Kidney (tissue), 14 donors: Measurements from ENCODE around the gene R3HDM1. TPM values are rescaled to one million over a fixed set of nuclear protein-coding genes. Genes with fewer than 3 reads are reported as not detected.
"Not testable (repeated sequence)": the region's sequence is repeated elsewhere in the genome, so short reads cannot be mapped to it uniquely, and the experiment has no call there.

Experiments
- DNase-seq, 5 donors: peaks; one replicate each; pipeline ENCODE4 v3.0.0-alpha.2; 2013 to 2020
- FAIRE-seq: peaks from 2 replicates; lab custom pipeline; 2012; peaks lifted over from hg19 to GRCh38; lab: Jason Lieb, UNC
- H3K27ac ChIP-seq, 2 donors: one replicate each; pipeline ENCODE4 v1.7.0; 2013; ENCODE audit warnings: low read depth in 2 of 2, low read length in 2 of 2, inconsistent platforms in 1 of 2
- H3K27me3 ChIP-seq: one replicate; pipeline ENCODE4 v1.7.1; 2013; ENCODE audit warnings: low read length, inconsistent platforms; ENCODE audit not compliant: control insufficient read depth, insufficient read depth
- H3K36me3 ChIP-seq, 3 donors: one replicate each; pipeline versions ENCODE4 v1.7.0 to v1.7.1; 2013; ENCODE audit warnings: low read length in 3 of 3, control low read depth in 1 of 3, inconsistent platforms in 1 of 3; ENCODE audit not compliant: insufficient read depth in 3 of 3, control insufficient read depth in 2 of 3
- H3K4me1 ChIP-seq, 3 donors: one replicate each; pipeline versions ENCODE4 v1.7.0 to v1.7.1; 2013; ENCODE audit warnings: low read length in 3 of 3, inconsistent platforms in 1 of 3, low read depth in 1 of 3; ENCODE audit not compliant: control insufficient read depth in 2 of 3, insufficient read depth in 2 of 3
- H3K4me3 ChIP-seq, 3 donors: one replicate each; pipeline versions ENCODE4 v1.7.0 to v1.8.1; 2013; ENCODE audit warnings: low read length in 3 of 3, control low read depth in 1 of 3, inconsistent platforms in 1 of 3
- H3K9ac ChIP-seq, 3 donors: one replicate each; pipeline versions ENCODE4 v1.7.0 to v1.7.1; 2013; ENCODE audit warnings: low read length in 3 of 3, control low read depth in 1 of 3, inconsistent platforms in 1 of 3
- H3K9me3 ChIP-seq, 3 donors: one replicate each; pipeline versions ENCODE4 v1.7.0 to v1.7.1; 2013; ENCODE audit warnings: low read length in 3 of 3, control low read depth in 1 of 3, inconsistent platforms in 1 of 3; ENCODE audit not compliant: control insufficient read depth in 2 of 3, insufficient read depth in 1 of 3
- intact Hi-C: fragments of 100-400 bp; cut with DNase I; formaldehyde crosslinking; loops from one replicate; pipeline ENCODE4 v1.11.1; 2022
- polyA plus RNA-seq: library from polyadenylated mRNA; stranded (reverse); fragments of 350-450 nt; fragmentation: Illumina TruSeq; extraction: RNeasy Lipid Tissue Mini Kit (QIAGEN cat#74804); gene quantifications from one replicate; pipeline ENCODE4 v1.2.3, GENCODE V29; 2014; ENCODE audit warnings: low read depth, low replicate concordance; ENCODE audit not compliant: insufficient read depth
- total RNA-seq: library from RNA; stranded (reverse); fragmentation: NEBNext Ultra II Directional; extraction: Animal tissue kit (Norgen Biotek cat#: 25700); gene quantifications from one replicate; pipeline ENCODE4 v1.2.1, GENCODE V29; 2021
- TF ChIP-seq, protein P1 (sequence below): IDR thresholded peaks from 3 replicates; pipeline ENCODE4 v1.5.1; 2012; ENCODE audit warnings: mild to moderate bottlenecking, moderate library complexity, borderline replicate concordance; ENCODE audit not compliant: insufficient read depth; ENCODE audit errors: extremely low read depth
- donor health status: control.
- donor health status: control.
- donor health status: control.
- donor health status: control.
- donor health status: control.
- donor health status: DM: yes; HTN: yes; CAD: no.
- donor health status: Normal renal cell carcinoma (clear cell type).

R3HDM1 gene
- total and polyA plus RNA-seq, 2 donors from 2014 or later, result 9.2 to 31.8 TPM

DNA sequence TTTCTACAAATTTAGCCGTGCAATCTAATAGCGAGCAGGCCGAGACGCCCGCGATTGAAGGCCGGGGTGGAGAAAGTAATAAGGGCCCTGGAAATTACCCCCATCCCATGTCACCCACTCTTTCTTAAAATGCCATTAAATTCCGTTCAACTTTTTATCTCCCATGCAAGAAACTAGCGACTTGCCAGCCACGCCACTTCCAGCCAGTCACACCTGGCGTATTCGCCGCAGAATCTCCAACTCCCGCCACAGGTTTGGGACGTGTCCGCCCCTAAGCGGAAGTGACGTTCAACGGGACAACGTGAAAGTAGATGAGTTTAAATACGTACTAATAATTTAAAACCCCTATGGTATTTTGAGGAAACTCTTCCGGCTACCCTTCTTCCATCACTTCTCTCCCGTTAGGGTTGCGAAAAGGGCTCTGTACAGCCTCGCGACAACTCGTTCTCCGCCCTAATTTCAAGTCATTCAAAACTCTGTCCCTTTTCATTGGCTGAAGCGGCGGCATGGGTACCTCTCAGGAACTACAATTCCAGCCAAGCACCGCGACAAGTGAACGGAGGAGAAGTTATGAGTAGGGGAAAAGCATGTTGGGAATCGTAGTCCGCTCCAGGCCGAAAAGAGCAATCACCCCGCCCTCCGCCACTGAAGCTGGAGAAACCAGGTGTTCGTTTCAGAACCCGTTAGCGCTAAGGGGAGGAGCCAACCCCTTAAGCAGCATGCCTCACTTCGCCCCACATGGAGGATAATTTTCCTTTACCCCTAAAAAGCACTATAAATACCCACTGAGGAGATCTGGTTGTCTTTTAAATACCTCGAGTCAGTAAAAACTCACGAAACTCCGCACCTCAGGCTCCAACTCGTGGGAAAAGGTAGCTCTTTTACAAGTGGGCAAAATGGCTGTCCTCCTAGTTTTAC is 712 bp upstream of the R3HDM1 start, which contains the start of gene ZRANB3:
Gene ZRANB3, minus strand, starts transcription at position 906 of the 918 bp plus-strand sequence.
- Histone ChIP-seq H3K27me3 (no peaks in the 10 kb centered on the region), H3K9ac (peak within 1 kb of the TSS; percentile 71 to 86 (median 72)), H3K27ac (peak within 1 kb of the TSS; percentile 89 to 90), H3K9me3 (no peaks in the 10 kb centered on the region), H3K4me3 (peak within 1 kb of the TSS; percentile 80 to 96 (median 94)), H3K36me3 (no peaks in the 10 kb centered on the region), H3K4me1 (peaks cover 0 to 7% (median 0%) of the 10 kb centered on the region in 3 donors)
- peak; percentile 96 to 99 (median 98) for DNase-seq
- intact Hi-C loops, result no loop called here
- FAIRE-seq, result no peak
- TF ChIP-seq, protein P1, sequence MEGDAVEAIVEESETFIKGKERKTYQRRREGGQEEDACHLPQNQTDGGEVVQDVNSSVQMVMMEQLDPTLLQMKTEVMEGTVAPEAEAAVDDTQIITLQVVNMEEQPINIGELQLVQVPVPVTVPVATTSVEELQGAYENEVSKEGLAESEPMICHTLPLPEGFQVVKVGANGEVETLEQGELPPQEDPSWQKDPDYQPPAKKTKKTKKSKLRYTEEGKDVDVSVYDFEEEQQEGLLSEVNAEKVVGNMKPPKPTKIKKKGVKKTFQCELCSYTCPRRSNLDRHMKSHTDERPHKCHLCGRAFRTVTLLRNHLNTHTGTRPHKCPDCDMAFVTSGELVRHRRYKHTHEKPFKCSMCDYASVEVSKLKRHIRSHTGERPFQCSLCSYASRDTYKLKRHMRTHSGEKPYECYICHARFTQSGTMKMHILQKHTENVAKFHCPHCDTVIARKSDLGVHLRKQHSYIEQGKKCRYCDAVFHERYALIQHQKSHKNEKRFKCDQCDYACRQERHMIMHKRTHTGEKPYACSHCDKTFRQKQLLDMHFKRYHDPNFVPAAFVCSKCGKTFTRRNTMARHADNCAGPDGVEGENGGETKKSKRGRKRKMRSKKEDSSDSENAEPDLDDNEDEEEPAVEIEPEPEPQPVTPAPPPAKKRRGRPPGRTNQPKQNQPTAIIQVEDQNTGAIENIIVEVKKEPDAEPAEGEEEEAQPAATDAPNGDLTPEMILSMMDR, result no peak

DNA sequence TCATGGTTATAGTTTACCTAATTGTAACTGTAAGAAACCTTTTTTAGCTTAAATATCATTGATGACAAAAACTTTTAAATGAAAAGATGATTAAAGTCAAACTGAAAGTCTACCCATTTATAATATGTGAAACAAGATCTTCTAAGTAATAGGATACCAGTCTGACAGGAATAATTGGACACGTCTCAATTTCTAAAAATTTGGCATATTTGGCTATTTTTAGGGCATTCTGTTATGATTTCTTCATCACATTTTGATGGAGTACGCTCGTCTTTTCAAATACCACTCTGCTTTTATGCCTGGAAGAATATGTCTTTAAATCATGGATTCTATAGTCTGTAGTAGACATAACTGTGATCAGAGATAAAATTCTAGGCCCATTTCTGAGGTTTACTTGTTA is 1.3 kb downstream of the R3HDM1 start:
- Histone ChIP-seq H3K36me3 (no peaks in the 10 kb centered on the region), H3K4me1 (peaks cover 0 to 7% (median 0%) of the 10 kb centered on the region in 3 donors), H3K4me3 (peak overlapping the region in 2 of 3 donors; percentile 23 to 65), H3K27me3 (no peaks in the 10 kb centered on the region), H3K9ac (peak overlapping the region in 1 of 3 donors; percentile 3), H3K27ac (no peak overlapping the region), H3K9me3 (no peaks in the 10 kb centered on the region)
- intact Hi-C loops, result no loop called here
- DNase-seq, result no peak
- FAIRE-seq, result no peak
- TF ChIP-seq, protein P1, result no peak

DNA sequence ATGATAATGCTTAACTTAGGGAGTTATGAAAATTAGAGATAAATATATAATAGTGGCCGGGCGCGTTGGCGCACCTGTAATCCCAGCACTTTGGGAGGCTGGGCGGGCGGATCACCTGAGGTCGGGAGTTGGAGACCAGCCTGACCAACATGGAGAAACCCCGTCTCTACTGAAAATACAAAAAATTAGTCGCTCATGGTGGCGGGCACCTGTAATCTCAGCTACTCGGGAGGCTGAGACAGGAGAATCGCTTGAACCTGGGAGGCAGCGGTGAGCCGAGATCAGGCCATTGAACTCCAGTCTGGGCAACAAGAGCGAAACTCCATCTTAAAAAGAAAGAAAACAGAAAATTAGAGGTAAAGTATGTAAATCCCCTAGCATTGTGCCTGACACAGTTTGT is 2.3 kb downstream of the R3HDM1 start:
- H3K4me3 ChIP-seq, H3K27ac ChIP-seq, H3K9me3 ChIP-seq, H3K27me3 ChIP-seq, FAIRE-seq, H3K36me3 ChIP-seq, DNase-seq, intact Hi-C loops, H3K4me1 ChIP-seq, H3K9ac ChIP-seq: not testable (repeated sequence)

- no peaks in the 10 kb centered on the region for H3K27me3 ChIP-seq
- TF ChIP-seq, protein P1, result no peak
- intact Hi-C loops, result no loop called here
- no peak for FAIRE-seq
- no peak for DNase-seq
- H3K4me1 ChIP-seq, result no peaks in the 10 kb centered on the region
- no peaks in the 10 kb centered on the region for H3K9me3 ChIP-seq
- H3K36me3 ChIP-seq, result no peaks in the 10 kb centered on the region
- no peak overlapping the region for H3K4me3 ChIP-seq
- H3K27ac ChIP-seq, result no peak overlapping the region
- no peak overlapping the region for H3K9ac ChIP-seq
Observed at GRCh38 chr2:135546436-135546835, 15.2 kb downstream of the R3HDM1 start.
